SK-N-DZ (cell line): ENCODE measurements around the gene AQP10.
A peak's percentile ranks its signal among the peaks of the same experiment; 100 is the strongest.
"Not testable (repeated sequence)": the region's sequence is repeated elsewhere in the genome, so short reads cannot be mapped to it uniquely, and the experiment has no call there.

Experiments
- DNase-seq: peaks from one replicate; pipeline ENCODE4 v3.0.0-alpha.2; 2015; ENCODE audit warnings: low spot score

Gene AQP10

DNA sequence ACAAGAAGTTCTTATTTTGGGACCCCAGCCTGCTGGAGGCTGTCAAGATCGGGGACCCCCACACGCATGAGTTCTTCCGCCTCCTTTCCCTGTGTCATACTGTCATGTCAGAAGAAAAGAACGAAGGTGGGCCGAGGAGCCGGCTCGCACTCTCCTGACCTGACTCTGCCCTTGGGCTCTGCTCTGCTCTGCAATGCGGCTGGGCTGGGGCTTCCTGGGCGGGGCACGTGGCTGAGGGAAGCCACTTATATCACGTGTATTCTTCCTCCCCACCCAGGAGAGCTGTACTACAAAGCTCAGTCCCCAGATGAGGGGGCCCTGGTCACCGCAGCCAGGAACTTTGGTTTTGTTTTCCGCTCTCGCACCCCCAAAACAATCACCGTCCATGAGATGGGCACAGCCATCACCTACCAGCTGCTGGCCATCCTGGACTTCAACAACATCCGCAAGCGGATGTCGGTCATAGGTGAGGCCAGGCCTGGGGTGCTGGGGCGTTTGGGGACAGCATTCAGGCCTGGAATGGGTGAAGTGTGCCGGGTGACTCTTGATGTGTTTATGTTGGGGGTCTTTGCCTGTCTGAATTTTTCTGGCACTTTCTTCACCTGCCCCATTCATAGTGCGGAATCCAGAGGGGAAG, 22.1 kb downstream of the AQP10 start:
- DNase-seq, result no peak

- DNase-seq, result peak; percentile 43
Observed at GRCh38 chr1:154344977-154345837, 24.3 kb downstream of the AQP10 start.

GRCh38 chr1:154346276-154346917, 25.5 kb downstream of the AQP10 start:
- DNase-seq, result no peak

DNA sequence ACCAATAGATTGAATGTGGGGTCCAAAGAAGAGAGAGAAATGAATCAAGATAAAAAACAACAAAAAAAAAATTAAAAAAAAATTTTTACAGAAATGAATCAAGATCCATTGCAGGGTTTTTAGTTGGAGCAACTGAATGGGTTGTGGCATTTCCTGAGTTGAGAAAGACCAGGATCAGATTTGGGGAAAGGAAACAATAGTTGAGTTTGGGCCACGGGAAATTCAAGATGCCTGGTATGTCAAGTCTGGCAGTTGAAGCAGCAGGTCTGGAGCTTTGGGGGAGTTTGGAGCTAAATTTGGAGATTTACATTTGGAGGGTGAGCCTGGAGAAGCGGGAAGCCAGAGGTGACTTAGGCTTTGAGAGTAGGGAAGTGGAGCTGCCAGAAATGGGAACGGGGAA, 27.1 kb downstream of the AQP10 start:
- DNase-seq, result no peak

GRCh38 chr1:154348429-154349076, 27.7 kb downstream of the AQP10 start:
- DNase-seq, result no peak

DNA sequence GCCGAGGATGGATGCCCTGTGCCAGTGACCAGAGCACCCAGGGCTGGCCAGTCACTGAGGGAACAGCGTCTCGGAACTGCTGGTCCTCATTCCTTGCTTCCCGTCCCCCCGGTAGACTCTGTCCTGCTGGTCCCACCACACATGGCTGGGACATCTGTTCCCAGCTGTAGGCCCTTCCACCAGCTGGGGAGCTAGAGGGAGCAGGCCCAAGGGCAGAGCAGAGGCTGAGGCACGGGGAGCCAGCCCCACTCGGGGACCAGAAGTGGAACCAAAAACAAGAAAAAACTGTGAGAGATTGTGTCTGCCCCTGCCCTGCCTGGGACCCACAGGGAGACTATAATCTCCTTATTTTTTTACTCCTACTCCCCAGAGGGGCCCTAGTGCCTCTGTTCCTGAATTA, 28.2 kb downstream of the AQP10 start:
- DNase-seq, result no peak

GRCh38 chr1:154350383-154350782, 29.5 kb downstream of the AQP10 start:
- no peak for DNase-seq

DNA sequence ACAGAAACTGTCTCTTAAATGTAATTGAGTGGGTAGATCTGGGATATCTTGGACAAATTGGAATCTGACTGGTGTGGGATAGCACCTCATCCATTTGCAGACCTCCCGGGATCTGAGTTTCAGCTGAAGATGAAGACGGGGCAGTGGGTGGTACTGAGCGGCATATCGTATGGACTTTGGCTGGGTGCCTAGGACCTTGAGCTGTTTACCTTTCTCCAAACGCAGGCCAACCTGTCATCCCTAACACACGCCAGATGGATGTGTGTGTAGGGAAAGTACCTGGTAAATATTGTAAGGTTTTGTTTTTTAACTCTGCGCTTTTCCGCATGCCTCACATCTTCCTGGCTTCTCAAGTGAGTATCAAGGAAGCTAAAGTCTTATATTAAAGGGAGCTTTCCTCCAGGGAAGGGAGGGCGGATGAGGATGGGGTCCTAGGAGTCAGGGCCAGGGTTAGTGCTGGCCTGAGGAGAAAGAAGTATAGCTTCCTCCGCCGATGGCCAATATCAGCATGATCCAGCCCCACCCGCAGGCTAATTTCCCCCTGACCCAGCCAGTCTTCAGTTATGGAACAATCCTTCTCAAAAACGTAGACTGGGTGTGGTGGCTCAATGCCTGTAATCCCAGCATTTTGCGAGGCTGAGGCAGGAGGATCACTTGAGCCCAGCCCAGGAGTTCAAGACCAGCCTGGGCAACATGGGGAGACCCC, 30.6 kb downstream of the AQP10 start:
- DNase-seq, result no peak

DNA sequence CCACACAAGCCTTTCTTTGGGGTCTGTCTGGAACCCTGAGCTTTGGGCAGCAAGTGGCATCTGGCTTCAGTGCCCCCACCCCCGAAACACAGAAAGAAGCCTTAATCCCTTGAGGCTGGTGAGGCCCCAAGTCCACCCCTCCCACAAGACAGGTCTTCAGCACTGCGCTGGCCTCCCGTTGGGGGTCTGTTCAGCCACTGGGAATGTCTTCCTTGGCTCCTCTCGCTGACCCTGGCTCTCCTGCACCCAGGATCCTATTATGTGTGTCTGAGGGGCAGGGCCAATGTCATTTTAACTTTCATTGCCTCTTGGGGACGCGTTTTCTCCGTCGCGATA, 31.3 kb downstream of the AQP10 start:
- DNase-seq, result no peak

- peak; percentile 41 for DNase-seq
Observed at GRCh38 chr1:154352581-154353459, 31.9 kb downstream of the AQP10 start.

DNA sequence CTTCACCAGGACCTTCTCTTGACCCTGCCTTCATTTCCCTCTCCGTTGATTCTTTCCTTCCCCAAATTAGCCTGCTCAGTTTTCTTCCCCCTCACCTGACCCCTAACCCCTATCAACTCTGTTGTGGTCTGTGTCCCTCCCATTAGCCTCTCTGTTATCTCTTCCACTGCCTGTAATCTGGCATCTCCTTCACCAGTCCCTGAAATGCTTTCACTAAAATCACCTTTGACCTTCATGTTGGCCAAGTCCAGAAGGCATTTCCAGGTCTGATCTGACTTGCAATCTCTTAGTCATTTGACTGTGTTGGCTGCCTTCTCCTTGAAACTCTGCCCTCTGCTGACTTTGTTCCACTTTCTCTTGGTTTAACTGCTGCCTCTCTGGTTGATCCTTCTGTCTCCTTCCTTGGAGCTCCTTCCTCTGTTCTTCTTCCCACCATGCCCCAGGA, 32.6 kb downstream of the AQP10 start:
- DNase-seq, result peak; percentile 38

DNA sequence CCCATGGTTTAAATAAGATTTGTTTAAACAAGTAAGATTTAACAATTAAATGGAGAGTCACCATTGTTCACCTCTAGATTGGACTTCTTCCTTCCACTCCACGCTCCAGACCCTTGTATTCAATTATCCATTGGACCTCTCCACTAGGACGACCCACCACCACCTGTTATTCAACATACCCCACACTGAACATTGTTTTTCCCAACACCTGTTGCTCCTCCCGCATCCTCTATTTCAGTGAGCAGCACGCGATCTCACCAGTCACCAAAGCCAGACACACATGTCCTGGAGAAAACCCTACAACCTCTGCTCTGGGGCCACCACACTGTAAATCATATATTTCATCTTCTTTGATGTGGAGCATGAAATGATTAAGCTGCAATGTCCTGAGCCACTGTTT, 33.1 kb downstream of the AQP10 start:
- DNase-seq, result no peak

GRCh38 chr1:154358519-154358918, 37.6 kb downstream of the AQP10 start:
- DNase-seq, result no peak

DNA sequence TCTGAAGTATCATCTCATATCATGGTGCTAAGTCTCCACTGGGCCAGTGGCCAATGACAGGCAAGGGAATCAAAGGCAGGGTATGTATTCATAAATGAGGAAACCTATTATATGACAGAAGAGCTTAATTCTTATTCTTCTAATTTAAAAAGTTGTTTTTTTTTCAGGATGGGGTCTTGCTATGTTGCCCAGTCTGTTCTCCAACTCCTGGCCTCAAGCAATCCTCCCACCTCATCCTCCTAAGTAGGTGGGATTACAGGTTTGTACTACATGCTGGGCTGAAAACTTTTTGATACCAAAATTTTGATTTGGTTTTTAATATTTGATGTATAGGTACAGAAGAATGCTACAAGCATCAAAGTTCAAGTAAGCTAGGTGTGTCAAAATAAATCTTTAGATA, 39.4 kb downstream of the AQP10 start:
- no peak for DNase-seq

- not testable (repeated sequence) for DNase-seq
Observed at GRCh38 chr1:154360881-154361280, 40.0 kb downstream of the AQP10 start.

- DNase-seq, result no peak
Observed at GRCh38 chr1:154361357-154361756, 40.5 kb downstream of the AQP10 start.

DNA sequence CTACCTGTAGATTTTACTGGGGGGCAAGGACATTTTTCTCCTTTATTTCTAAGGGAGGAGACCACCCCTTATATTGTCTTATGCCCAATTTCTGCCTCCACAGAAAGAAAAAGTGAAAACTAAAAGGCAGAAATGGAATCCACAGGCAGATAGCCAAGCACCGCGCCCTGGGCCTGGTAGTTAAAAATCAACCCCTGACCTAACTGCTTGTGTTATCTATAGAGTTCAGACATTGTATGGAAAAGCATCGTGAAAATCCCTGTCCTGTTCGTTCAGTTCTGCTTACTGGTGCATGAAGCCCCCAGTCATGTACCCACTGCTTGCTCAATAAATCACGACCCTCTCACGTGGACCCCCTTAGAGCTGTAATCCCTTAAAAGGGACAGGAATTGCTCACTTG, 50.5 kb downstream of the AQP10 start:
- no peak for DNase-seq

GRCh38 chr1:154373777-154374357, 53.0 kb downstream of the AQP10 start:
- DNase-seq, result not testable (repeated sequence)
